ENCODE data around the gene AHNAK. TPM values are rescaled to one million over a fixed set of nuclear protein-coding genes. Genes with fewer than 3 reads are reported as not detected.
"Not testable (repeated sequence)": the region's sequence is repeated elsewhere in the genome, so short reads cannot be mapped to it uniquely, and the experiment has no call there.

The AHNAK gene
- total RNA-seq, 1 donor from 2014 or later: 296 TPM

DNA sequence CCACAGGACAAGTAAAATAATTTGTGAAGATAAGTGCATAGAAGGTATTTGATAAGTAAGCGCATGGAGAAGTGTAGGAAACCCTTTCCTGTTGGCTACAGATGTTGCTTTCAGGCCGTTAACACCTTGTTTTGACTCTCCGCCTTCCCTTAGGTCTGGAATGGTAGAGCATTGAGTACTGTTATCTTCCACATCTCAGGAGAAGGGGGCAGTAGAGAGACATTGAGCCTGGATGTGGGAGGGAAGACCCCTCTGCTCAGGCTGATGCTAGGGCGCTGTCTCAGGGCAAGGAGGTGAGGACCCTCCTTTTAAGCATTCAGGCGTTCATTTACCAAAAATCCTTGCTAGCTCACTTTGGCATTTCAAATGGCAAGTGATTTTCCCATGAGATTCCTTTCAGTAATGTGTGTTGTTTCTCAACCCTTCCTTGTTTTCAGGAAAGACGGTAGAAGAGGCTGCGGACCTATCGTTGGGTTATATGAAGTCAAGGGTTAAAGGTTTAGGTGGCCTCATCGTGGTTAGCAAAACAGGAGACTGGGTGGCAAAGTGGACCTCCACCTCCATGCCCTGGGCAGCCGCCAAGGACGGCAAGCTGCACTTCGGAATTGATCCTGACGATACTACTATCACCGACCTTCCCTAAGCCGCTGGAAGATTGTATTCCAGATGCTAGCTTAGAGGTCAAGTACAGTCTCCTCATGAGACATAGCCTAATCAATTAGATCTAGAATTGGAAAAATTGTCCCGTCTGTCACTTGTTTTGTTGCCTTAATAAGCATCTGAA lies 154.8 kb downstream of the AHNAK start:
- no peak overlapping the region for H3K4me3 ChIP-seq (ENCODE audit: low read depth, low read length)
- DNase-seq (ENCODE audit: low read depth): no peak
- TF ChIP-seq, protein P1, sequence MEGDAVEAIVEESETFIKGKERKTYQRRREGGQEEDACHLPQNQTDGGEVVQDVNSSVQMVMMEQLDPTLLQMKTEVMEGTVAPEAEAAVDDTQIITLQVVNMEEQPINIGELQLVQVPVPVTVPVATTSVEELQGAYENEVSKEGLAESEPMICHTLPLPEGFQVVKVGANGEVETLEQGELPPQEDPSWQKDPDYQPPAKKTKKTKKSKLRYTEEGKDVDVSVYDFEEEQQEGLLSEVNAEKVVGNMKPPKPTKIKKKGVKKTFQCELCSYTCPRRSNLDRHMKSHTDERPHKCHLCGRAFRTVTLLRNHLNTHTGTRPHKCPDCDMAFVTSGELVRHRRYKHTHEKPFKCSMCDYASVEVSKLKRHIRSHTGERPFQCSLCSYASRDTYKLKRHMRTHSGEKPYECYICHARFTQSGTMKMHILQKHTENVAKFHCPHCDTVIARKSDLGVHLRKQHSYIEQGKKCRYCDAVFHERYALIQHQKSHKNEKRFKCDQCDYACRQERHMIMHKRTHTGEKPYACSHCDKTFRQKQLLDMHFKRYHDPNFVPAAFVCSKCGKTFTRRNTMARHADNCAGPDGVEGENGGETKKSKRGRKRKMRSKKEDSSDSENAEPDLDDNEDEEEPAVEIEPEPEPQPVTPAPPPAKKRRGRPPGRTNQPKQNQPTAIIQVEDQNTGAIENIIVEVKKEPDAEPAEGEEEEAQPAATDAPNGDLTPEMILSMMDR (conservative IDR thresholded peaks at IDR 0.05; ENCODE audit: low read depth, low read length): no peak

DNA sequence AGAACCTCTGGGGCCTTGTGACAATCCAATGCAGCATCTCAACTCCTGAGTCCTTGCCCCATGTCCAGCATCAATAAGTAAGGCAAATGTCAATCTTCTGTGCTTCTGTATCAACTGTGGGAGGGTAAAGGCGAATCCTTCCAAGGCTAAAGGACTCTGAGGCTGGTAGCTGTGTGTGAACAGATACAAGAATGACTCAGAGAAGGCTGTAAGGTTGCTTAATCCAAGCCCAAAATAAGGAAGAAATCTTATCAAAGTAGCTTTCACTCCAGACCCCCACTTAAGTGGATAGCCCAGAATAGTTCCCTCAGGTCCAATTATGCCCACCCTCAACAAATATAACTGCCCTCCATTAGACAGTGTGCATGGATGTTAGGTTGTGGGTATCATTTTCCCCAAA lies 155.9 kb downstream of the AHNAK start:
- TF ChIP-seq, protein P1 (conservative IDR thresholded peaks at IDR 0.05; ENCODE audit: low read depth, low read length): no peak
- DNase-seq (ENCODE audit: low read depth): no peak

DNA sequence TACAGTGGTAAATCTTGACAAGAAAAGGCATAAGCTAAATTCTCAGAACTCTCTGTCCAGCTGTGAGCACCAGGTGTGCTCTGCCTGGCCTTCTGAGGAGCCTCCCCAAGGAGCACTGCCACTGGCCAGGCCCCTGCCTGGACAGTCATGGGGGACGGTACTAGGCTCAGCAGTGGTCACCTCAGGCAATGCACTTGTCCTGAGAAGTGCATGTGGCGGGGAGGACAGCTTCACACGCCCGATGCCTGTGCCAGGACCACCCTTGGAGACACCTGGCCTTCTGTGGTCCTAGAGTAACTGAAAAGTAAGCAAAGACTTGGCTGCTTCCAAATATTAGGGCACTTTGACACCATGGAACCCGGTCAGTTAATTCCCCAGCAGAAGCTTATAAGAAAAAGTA lies 156.4 kb downstream of the AHNAK start:
- no peak for DNase-seq (ENCODE audit: low read depth)
- TF ChIP-seq, protein P1 (conservative IDR thresholded peaks at IDR 0.05; ENCODE audit: low read depth, low read length): no peak
- no peak overlapping the region for H3K4me3 ChIP-seq (ENCODE audit: low read depth, low read length)

More for the DNA sequence above, 155.9 kb downstream of the AHNAK start:
- H3K4me3 ChIP-seq (ENCODE audit: low read depth, low read length): no peak overlapping the region

DNA sequence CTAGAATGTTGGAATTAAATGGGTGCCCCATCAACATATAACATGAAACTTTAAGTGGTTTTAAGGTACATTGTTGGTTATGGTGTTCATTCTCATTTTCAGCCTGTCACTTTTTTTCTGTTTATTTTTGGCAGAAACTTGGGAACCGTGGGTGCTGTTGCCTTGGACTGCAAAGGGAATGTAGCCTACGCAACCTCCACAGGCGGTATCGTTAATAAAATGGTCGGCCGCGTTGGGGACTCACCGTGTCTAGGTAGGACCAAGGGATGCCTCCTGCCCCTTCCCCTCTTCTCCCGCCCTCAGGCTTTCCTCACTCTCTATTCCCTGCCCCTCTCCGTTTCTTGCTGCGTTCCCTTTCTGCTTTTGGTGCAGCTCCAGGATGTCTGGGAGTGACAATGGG lies 157.6 kb downstream of the AHNAK start:
- TF ChIP-seq, protein P1 (conservative IDR thresholded peaks at IDR 0.05; ENCODE audit: low read depth, low read length): no peak
- no peak for DNase-seq (ENCODE audit: low read depth)
- H3K4me3 ChIP-seq (ENCODE audit: low read depth, low read length): no peak overlapping the region

DNA sequence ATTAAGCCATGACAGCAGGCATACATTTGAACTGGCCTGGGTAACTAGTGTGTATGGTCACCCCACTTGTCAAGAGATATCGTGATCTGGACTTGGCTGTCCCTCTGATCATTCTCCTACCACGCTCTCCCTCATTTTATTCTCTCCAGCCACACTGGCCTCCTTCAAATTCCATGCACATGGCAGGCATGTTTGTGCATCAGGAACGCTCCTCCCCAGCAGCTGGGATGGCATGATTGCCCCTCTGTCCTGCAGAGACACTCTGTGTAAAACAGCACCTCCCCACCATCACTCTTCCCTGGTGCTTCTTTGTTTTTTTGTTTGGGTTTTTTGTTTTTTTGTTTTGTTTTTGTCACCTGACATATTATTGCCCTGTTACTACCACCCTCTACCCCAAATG lies 159.2 kb downstream of the AHNAK start:
- no peak for DNase-seq (ENCODE audit: low read depth)
- no peak overlapping the region for H3K4me3 ChIP-seq (ENCODE audit: low read depth, low read length)
- TF ChIP-seq, protein P1 (conservative IDR thresholded peaks at IDR 0.05; ENCODE audit: low read depth, low read length): no peak

DNA sequence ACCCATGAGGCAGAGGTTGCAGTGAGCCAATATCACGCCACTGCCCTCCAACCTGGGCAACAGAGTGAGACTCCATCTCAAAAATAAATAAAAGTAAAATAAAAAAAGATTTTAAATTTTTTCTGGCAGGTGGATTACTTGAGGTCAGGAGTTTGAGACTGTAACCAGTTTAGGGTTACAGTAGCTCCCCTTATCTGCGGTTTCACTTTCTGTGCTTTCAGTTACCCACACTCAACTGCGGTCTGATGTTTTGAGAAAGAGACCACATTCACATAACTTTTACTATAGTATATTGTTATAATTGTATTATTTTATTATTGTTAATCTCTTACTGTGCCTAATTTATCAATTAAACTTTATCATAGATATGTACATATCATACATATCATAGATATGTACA lies 160.5 kb downstream of the AHNAK start:
- not testable (repeated sequence) for H3K4me3 ChIP-seq (ENCODE audit: low read depth, low read length); DNase-seq (ENCODE audit: low read depth)

DNA sequence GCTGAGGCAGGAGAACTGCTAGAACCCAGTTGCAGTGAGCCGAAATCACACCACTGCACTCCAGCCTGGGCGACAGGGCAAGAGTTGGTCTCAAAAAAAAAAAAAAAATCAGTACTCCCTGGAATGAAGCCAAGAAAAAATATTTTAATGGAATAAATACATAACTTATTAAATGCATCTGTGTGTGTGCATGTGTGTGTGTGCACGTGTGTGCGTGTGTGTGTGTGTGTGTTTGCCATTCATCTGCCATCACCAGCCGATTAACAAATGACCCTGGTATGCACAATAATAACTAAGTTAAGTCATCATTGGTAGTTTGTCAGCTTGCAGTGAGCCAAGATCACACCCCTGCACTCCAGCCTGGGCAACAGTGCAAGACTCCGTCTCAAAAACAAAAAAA lies 162.8 kb downstream of the AHNAK start:
- H3K4me3 ChIP-seq (ENCODE audit: low read depth, low read length): no peak overlapping the region
- TF ChIP-seq, protein P1 (conservative IDR thresholded peaks at IDR 0.05; ENCODE audit: low read depth, low read length): no peak
- no peak for DNase-seq (ENCODE audit: low read depth)

Other genes starting within 250 kb of the AHNAK start
- not detected in 2 replicates for gene SCGB1D4, start 247.7 kb downstream of the AHNAK start, total RNA-seq
- 19.7 and 25.8 TPM in 2 replicates for gene ASRGL1, start 209.4 kb downstream of the AHNAK start, total RNA-seq
- gene SCGB1A1, start 127.8 kb downstream of the AHNAK start, total RNA-seq: not detected in 2 replicates
- gene EEF1G, start 27.1 kb upstream of the AHNAK start, total RNA-seq: 2,115 and 2,170 TPM in 2 replicates
- gene TUT1, start 44.7 kb upstream of the AHNAK start, total RNA-seq: 9.4 and 10.1 TPM in 2 replicates
- 109 and 153 TPM in 2 replicates for gene MTA2, start 55.1 kb upstream of the AHNAK start, total RNA-seq
- 29.7 and 31.8 TPM in 2 replicates for gene EML3, start 66.0 kb upstream of the AHNAK start, total RNA-seq
- 1.2 and 1.4 TPM in 2 replicates for gene ROM1, start 66.5 kb upstream of the AHNAK start, total RNA-seq
- gene B3GAT3, start 75.2 kb upstream of the AHNAK start, total RNA-seq: 43.6 and 67.7 TPM in 2 replicates
- 191 and 281 TPM in 2 replicates for gene GANAB, start 99.8 kb upstream of the AHNAK start, total RNA-seq
- 19.4 and 26.5 TPM in 2 replicates for gene INTS5, start 106.5 kb upstream of the AHNAK start, total RNA-seq
- gene C11orf98, start 118.4 kb upstream of the AHNAK start, total RNA-seq: 125 and 129 TPM in 2 replicates
- gene CSKMT, start 118.5 kb upstream of the AHNAK start, total RNA-seq: 21.0 and 26.3 TPM in 2 replicates
- 18.6 and 27.9 TPM in 2 replicates for gene UQCC3, start 124.9 kb upstream of the AHNAK start, total RNA-seq
- 2.2 and 3.0 TPM in 2 replicates for gene LBHD1, start 125.5 kb upstream of the AHNAK start, total RNA-seq
- 162 and 235 TPM in 2 replicates for gene UBXN1, start 132.3 kb upstream of the AHNAK start, total RNA-seq
- gene LRRN4CL, start 142.7 kb upstream of the AHNAK start, total RNA-seq: not detected in 2 replicates
- 42.1 and 96.6 TPM in 2 replicates for gene BSCL2, start 160.6 kb upstream of the AHNAK start, total RNA-seq
- not detected in 2 replicates for gene GNG3, start 160.9 kb upstream of the AHNAK start, total RNA-seq
- 8.0 and 8.5 TPM in 2 replicates for gene HNRNPUL2, start 180.7 kb upstream of the AHNAK start, total RNA-seq
- gene TTC9C, start 181.7 kb upstream of the AHNAK start, total RNA-seq: 35.7 and 39.1 TPM in 2 replicates
- 10.6 and 16.8 TPM in 2 replicates for gene ZBTB3, start 207.4 kb upstream of the AHNAK start, total RNA-seq
- 88.2 and 137 TPM in 2 replicates for gene POLR2G, start 214.8 kb upstream of the AHNAK start, total RNA-seq
- gene TAF6L, start 224.6 kb upstream of the AHNAK start, total RNA-seq: 12.4 and 26.8 TPM in 2 replicates
- gene TMEM179B, start 240.6 kb upstream of the AHNAK start, total RNA-seq: 52.8 and 97.7 TPM in 2 replicates
- 51.1 and 58.9 TPM in 2 replicates for gene TMEM223, start 245.2 kb upstream of the AHNAK start, total RNA-seq